ENCODE results near the gene TPRG1.

Gene TPRG1

GRCh38 chr3:189294649-189295048, 122.9 kb downstream of the TPRG1 start:
- Mint-ChIP-seq H3K27ac (no peak overlapping the region), H3K4me3 (no peak overlapping the region), H3K27me3 (peaks cover 1% of the 10 kb centered on the region), H3K36me3 (ENCODE audit: low read depth) (no peaks in the 10 kb centered on the region), H3K9me3 (peaks cover 6% of the 10 kb centered on the region), H3K4me1 (peaks cover 32% of the 10 kb centered on the region)
- ATAC-seq, result no peak
- DNase-seq, result no peak

GRCh38 chr3:189295089-189295488, 123.3 kb downstream of the TPRG1 start:
- DNase-seq, result no peak
- Mint-ChIP-seq H3K4me1 (peaks cover 35% of the 10 kb centered on the region), H3K4me3 (no peak overlapping the region), H3K27me3 (peaks cover 1% of the 10 kb centered on the region), H3K36me3 (ENCODE audit: low read depth) (no peaks in the 10 kb centered on the region), H3K9me3 (peaks cover 6% of the 10 kb centered on the region), H3K27ac (no peak overlapping the region)
- no peak for ATAC-seq

GRCh38 chr3:189297932-189298331, 126.2 kb downstream of the TPRG1 start:
- no peak for ATAC-seq
- no peak for DNase-seq
- Mint-ChIP-seq H3K4me3 (no peak overlapping the region), H3K4me1 (peaks cover 39% of the 10 kb centered on the region), H3K27me3 (no peaks in the 10 kb centered on the region), H3K27ac (no peak overlapping the region), H3K9me3 (no peaks in the 10 kb centered on the region), H3K36me3 (ENCODE audit: low read depth) (no peaks in the 10 kb centered on the region)

- no peak for DNase-seq
- Mint-ChIP-seq H3K27me3 (no peaks in the 10 kb centered on the region), H3K9me3 (no peaks in the 10 kb centered on the region), H3K36me3 (ENCODE audit: low read depth) (no peaks in the 10 kb centered on the region), H3K4me1 (peaks cover 42% of the 10 kb centered on the region), H3K4me3 (peak overlapping the region; percentile 13), H3K27ac (peak overlapping the region; percentile 60)
- peak; percentile 96 for ATAC-seq
Measured at GRCh38 chr3:189298469-189299375, 127.0 kb downstream of the TPRG1 start.

GRCh38 chr3:189300345-189300744, 128.6 kb downstream of the TPRG1 start:
- Mint-ChIP-seq H3K9me3 (no peaks in the 10 kb centered on the region), H3K4me1 (peaks cover 59% of the 10 kb centered on the region), H3K4me3 (no peak overlapping the region), H3K36me3 (ENCODE audit: low read depth) (no peaks in the 10 kb centered on the region), H3K27ac (no peak overlapping the region), H3K27me3 (no peaks in the 10 kb centered on the region)
- ATAC-seq, result no peak
- no peak for DNase-seq

- Mint-ChIP-seq H3K4me1 (peaks cover 61% of the 10 kb centered on the region), H3K27ac (no peak overlapping the region)
Measured at GRCh38 chr3:189301479-189301878, 129.7 kb downstream of the TPRG1 start.

GRCh38 chr3:189303584-189303983, 131.8 kb downstream of the TPRG1 start:
- Mint-ChIP-seq H3K36me3 (ENCODE audit: low read depth) (no peaks in the 10 kb centered on the region), H3K27me3 (peaks cover 2% of the 10 kb centered on the region), H3K27ac (no peak overlapping the region), H3K4me1 (peaks cover 70% of the 10 kb centered on the region), H3K9me3 (no peaks in the 10 kb centered on the region), H3K4me3 (no peak overlapping the region)
- no peak for DNase-seq
- no peak for ATAC-seq

More at GRCh38 chr3:189301479-189301878, 129.7 kb downstream of the TPRG1 start:
- Mint-ChIP-seq H3K36me3 (ENCODE audit: low read depth) (no peaks in the 10 kb centered on the region), H3K27me3 (peaks cover 2% of the 10 kb centered on the region), H3K9me3 (no peaks in the 10 kb centered on the region), H3K4me3 (no peak overlapping the region)
- DNase-seq (no peak), ATAC-seq (no peak)

GRCh38 chr3:189304465-189305351, 132.9 kb downstream of the TPRG1 start:
- no peaks in the 10 kb centered on the region for H3K36me3 Mint-ChIP-seq (ENCODE audit: low read depth)
- H3K4me1 Mint-ChIP-seq, result peaks cover 62% of the 10 kb centered on the region
- peaks cover 2% of the 10 kb centered on the region for H3K27me3 Mint-ChIP-seq
- peak overlapping the region; percentile 56 for H3K27ac Mint-ChIP-seq
- no peak overlapping the region for H3K4me3 Mint-ChIP-seq
- no peak for ATAC-seq
- H3K9me3 Mint-ChIP-seq, result no peaks in the 10 kb centered on the region
- no peak for DNase-seq

- peak; percentile 75 for ATAC-seq
- H3K27me3 Mint-ChIP-seq, result peaks cover 2% of the 10 kb centered on the region
- H3K4me1 Mint-ChIP-seq, result peaks cover 57% of the 10 kb centered on the region
Measured at GRCh38 chr3:189305412-189305811, 133.6 kb downstream of the TPRG1 start.

GRCh38 chr3:189307963-189308362, 136.2 kb downstream of the TPRG1 start:
- H3K9me3 Mint-ChIP-seq, result no peaks in the 10 kb centered on the region
- peak overlapping the region; percentile 63 for H3K4me3 Mint-ChIP-seq
- no peaks in the 10 kb centered on the region for H3K36me3 Mint-ChIP-seq (ENCODE audit: low read depth)
- H3K27me3 Mint-ChIP-seq, result peaks cover 2% of the 10 kb centered on the region
- no peak for DNase-seq
- ATAC-seq, result peak; percentile 46
- H3K27ac Mint-ChIP-seq, result peak overlapping the region; percentile 70
- peaks cover 51% of the 10 kb centered on the region for H3K4me1 Mint-ChIP-seq

More at GRCh38 chr3:189305412-189305811, 133.6 kb downstream of the TPRG1 start:
- H3K27ac Mint-ChIP-seq, result peak overlapping the region; percentile 56
- H3K4me3 Mint-ChIP-seq, result no peak overlapping the region
- no peaks in the 10 kb centered on the region for H3K9me3 Mint-ChIP-seq
- H3K36me3 Mint-ChIP-seq (ENCODE audit: low read depth), result no peaks in the 10 kb centered on the region
- no peak for DNase-seq

- Mint-ChIP-seq H3K27me3 (peaks cover 2% of the 10 kb centered on the region), H3K9me3 (no peaks in the 10 kb centered on the region), H3K4me1 (peaks cover 50% of the 10 kb centered on the region), H3K27ac (peak overlapping the region; percentile 70), H3K36me3 (ENCODE audit: low read depth) (no peaks in the 10 kb centered on the region), H3K4me3 (peak overlapping the region; percentile 63)
- ATAC-seq (no peak), DNase-seq (no peak)
Measured at GRCh38 chr3:189308608-189309007, 136.8 kb downstream of the TPRG1 start.

- Mint-ChIP-seq H3K36me3 (ENCODE audit: low read depth) (no peaks in the 10 kb centered on the region), H3K4me3 (peak overlapping the region; percentile 60), H3K4me1 (peaks cover 41% of the 10 kb centered on the region), H3K27me3 (peaks cover 2% of the 10 kb centered on the region), H3K27ac (peak overlapping the region; percentile 20), H3K9me3 (no peaks in the 10 kb centered on the region)
- ATAC-seq (no peak), DNase-seq (no peak)
Measured at GRCh38 chr3:189309400-189309975, 137.7 kb downstream of the TPRG1 start.

- Mint-ChIP-seq H3K4me3 (peak overlapping the region; percentile 50), H3K36me3 (ENCODE audit: low read depth) (no peaks in the 10 kb centered on the region), H3K27ac (no peak overlapping the region), H3K27me3 (no peaks in the 10 kb centered on the region), H3K4me1 (peaks cover 24% of the 10 kb centered on the region), H3K9me3 (no peaks in the 10 kb centered on the region)
- DNase-seq, result no peak
- ATAC-seq, result no peak
Measured at GRCh38 chr3:189311521-189311920, 139.8 kb downstream of the TPRG1 start.

- ATAC-seq (no peak), DNase-seq (no peak)
- Mint-ChIP-seq H3K4me3 (no peak overlapping the region), H3K27me3 (no peaks in the 10 kb centered on the region), H3K4me1 (peaks cover 18% of the 10 kb centered on the region), H3K36me3 (ENCODE audit: low read depth) (no peaks in the 10 kb centered on the region), H3K9me3 (no peaks in the 10 kb centered on the region), H3K27ac (no peak overlapping the region)
Measured at GRCh38 chr3:189312866-189313265, 141.1 kb downstream of the TPRG1 start.

Data from activated naive CD8-positive, alpha-beta T cell treated with anti-CD3 and anti-CD28 coated beads, Interleukin-2, amount 50 U/mL, for 24 hours (primary cell).